Motor neuron (in vitro differentiated cells): ENCODE results near the gene METTL26. TPM values are rescaled to one million over a fixed set of nuclear protein-coding genes. Genes with fewer than 3 reads are reported as not detected.

ENCODE experiments used
- ATAC-seq, 8 experiments: fragments of 200-7000 bp; cut with Tn5 transposase; replicated peaks in 6 of 8; 2 replicates each; pipeline ENCODE4 v1.8.0; 2021; ENCODE audit warnings: mild to moderate bottlenecking in 8 of 8, moderate library complexity in 8 of 8
- H3K27ac ChIP-seq, 2 donors: fragments of 250-450 bp; sonication (Bioruptor Pico); 2 replicates each; pipeline ENCODE4 v1.9.0; 2021; ENCODE audit warnings: antibody characterized with exemption in 2 of 2, mild to moderate bottlenecking in 2 of 2, moderate library complexity in 1 of 2
- H3K4me1 ChIP-seq, 2 donors: fragments of 250-450 bp; sonication (Bioruptor Pico); replicated peaks in 1 of 2; 2 replicates each; pipeline ENCODE4 v1.6.1; 2021; ENCODE audit warnings: antibody characterized with exemption in 2 of 2, mild to moderate bottlenecking in 2 of 2, moderate library complexity in 1 of 2
- H3K4me3 ChIP-seq, 5 donors: fragments of 250-450 bp; sonication (Bioruptor Pico); 2 replicates each; pipeline ENCODE4 v1.9.0; 2021; ENCODE audit warnings: antibody characterized with exemption in 5 of 5, mild to moderate bottlenecking in 5 of 5, moderate library complexity in 4 of 5
- WGBS, 10 experiments: fragments of 450-650 bp; shearing (Covaris generic); methylation state at CpG; one replicate each; pipeline ENCODE4 v1.0.0; 2022; 5-methylcytosine and 5-hydroxymethylcytosine counted together
- in situ Hi-C, 9 experiments: fragments of 400-800 bp; cut with MboI; loops; one replicate each; pipeline ENCODE4 v1.15.0; 2021; ENCODE audit warnings: low sequenced_read_pairs in 9 of 9, low pct_unique_long_range_greater_than_20kb in 2 of 9; ENCODE audit not compliant: unreplicated experiment in 9 of 9
- total RNA-seq, 8 experiments: library from RNA; unstranded; fragments of 300-600 nt; gene quantifications; 2 replicates each; pipeline versions ENCODE4 v1.2.3 to v1.2.4, GENCODE V29; 2022

The METTL26 gene
- total RNA-seq, 8 experiments from 2014 or later, result 52.5 to 97.9 (median 66.7) TPM

- H3K4me1 ChIP-seq, result peaks cover 34 to 36% of the 10 kb centered on the region in 2 donors
- in situ Hi-C loops, result no loop called here
- peak overlapping the region; percentile 97 to 98 for H3K27ac ChIP-seq
- H3K4me3 ChIP-seq, result peak overlapping the region; percentile 37 to 92 (median 44)
- WGBS, 10 experiments, result 90 to 92% methylated on average over 2 to 4 of the region's 52 CpGs; no CpG with 5 or more reads in 8 of the 10 experiments
- peak; percentile 3 to 68 (median 56) for ATAC-seq
These were observed 43.0 kb upstream of the METTL26 start for GRCh38 chr16:678858-679813.

GRCh38 chr16:678209-678857 is 42.2 kb upstream of the METTL26 start:
- Histone ChIP-seq H3K4me3 (no peak overlapping the region), H3K27ac (peak overlapping the region; percentile 97 to 98), H3K4me1 (peaks cover 32 to 34% of the 10 kb centered on the region in 2 donors)
- 20% methylated on average over 3 of the region's 21 CpGs; no CpG with 5 or more reads in 9 of the 10 experiments for WGBS, 10 experiments
- in situ Hi-C loops, result no loop called here
- ATAC-seq, result no peak

DNA sequence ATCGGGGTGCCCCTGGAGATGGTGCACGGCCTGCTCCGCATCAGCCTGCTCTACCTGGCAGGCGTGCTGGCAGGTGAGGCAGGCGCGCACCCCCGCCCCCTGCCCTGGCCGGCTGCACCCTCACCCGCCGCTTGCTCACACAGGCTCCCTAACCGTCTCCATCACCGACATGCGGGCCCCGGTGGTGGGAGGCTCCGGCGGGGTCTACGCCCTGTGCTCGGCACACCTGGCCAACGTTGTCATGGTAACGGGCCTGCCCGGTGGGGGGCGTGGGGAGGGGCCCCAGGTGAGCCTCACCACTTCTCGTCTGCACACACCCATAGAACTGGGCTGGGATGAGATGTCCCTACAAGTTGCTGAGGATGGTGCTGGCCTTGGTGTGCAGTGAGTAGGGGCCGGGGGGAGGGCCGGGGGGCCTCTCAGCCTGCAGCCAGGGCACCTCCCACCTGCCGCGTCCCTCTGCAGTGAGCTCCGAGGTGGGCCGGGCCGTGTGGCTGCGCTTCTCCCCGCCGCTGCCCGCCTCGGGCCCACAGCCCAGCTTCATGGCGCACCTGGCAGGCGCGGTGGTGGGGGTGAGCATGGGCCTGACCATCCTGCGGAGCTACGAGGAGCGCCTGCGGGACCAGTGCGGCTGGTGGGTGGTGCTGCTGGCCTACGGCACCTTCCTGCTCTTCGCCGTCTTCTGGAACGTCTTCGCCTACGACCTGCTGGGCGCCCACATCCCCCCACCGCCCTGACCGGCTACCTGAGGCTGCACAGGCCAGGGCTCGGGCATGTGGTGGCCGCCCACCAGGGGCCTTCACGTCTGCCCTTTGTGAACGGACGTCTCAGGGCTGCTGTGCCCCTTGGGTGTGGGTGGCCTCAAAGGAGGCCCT is 41.4 kb upstream of the METTL26 start:
- no peak overlapping the region for H3K4me3 ChIP-seq
- in situ Hi-C loops, result no loop called here
- WGBS, 10 experiments, result 85% methylated on average over 5 of the region's 57 CpGs; no CpG with 5 or more reads in 9 of the 10 experiments

DNA sequence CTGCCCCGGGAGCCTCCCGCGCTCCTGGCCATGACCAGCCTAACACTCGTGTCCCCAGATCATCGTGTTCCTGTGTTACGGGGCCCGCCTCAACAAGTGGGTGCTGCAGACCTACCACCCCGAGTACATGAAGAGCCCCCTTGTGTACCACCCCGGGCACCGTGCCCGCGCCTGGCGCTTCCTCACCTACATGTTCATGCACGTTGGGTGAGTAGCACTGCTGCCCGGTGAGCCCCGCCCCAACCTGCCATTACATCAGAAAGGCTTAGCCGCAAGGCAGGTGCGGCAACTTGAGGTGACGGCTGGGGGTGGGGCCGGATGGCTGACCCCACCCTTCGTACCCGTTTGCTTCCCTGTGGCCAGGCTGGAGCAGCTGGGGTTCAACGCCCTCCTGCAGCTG is 40.8 kb upstream of the METTL26 start:
- Histone ChIP-seq H3K4me1 (peaks cover 25 to 31% of the 10 kb centered on the region in 2 donors), H3K4me3 (no peak overlapping the region), H3K27ac (no peak overlapping the region)
- in situ Hi-C loops, result no loop called here
- no peak for ATAC-seq
- WGBS, 10 experiments, result 70 to 96% methylated on average over 2 to 13 of the region's 23 CpGs; no CpG with 5 or more reads in 8 of the 10 experiments

More for the DNA sequence above, 41.4 kb upstream of the METTL26 start:
- Histone ChIP-seq H3K27ac (no peak overlapping the region), H3K4me1 (peaks cover 25 to 31% of the 10 kb centered on the region in 2 donors)
- ATAC-seq, result no peak

DNA sequence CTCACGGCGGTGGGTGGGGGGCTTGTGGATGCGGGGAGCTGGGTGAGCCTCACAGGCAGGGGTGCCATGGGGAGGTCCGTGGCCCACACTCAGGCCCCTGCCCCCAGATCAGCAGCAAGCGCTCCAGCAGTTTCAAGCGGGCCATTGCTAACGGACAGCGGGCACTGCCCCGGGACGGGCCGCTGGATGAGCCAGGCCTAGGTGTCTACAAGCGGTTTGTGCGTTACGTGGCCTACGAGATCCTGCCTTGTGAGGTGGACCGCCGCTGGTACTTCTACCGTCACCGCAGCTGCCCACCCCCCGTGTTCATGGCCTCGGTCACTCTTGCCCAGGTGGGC is 40.4 kb upstream of the METTL26 start:
- no CpG with 5 or more reads among the region's 21 CpGs for WGBS, 10 experiments
- peak overlapping the region in 1 of 5 donors; percentile 41 for H3K4me3 ChIP-seq
- in situ Hi-C loops, result no loop called here
- H3K27ac ChIP-seq, result no peak overlapping the region
- no peak for ATAC-seq
- H3K4me1 ChIP-seq, result peaks cover 22 to 28% of the 10 kb centered on the region in 2 donors

- 55 to 83% methylated on average over 4 to 6 of the region's 25 CpGs; no CpG with 5 or more reads in 8 of the 10 experiments for WGBS, 10 experiments
- Histone ChIP-seq H3K27ac (peak overlapping the region in 1 of 2 donors; percentile 82), H3K4me1 (peaks cover 17 to 22% of the 10 kb centered on the region in 2 donors), H3K4me3 (peak overlapping the region; percentile 15 to 41 (median 27))
- in situ Hi-C loops, result no loop called here
- peak in 1 of 8 experiments; percentile 1 for ATAC-seq
These were observed 39.9 kb upstream of the METTL26 start for GRCh38 chr16:675884-676564.

DNA sequence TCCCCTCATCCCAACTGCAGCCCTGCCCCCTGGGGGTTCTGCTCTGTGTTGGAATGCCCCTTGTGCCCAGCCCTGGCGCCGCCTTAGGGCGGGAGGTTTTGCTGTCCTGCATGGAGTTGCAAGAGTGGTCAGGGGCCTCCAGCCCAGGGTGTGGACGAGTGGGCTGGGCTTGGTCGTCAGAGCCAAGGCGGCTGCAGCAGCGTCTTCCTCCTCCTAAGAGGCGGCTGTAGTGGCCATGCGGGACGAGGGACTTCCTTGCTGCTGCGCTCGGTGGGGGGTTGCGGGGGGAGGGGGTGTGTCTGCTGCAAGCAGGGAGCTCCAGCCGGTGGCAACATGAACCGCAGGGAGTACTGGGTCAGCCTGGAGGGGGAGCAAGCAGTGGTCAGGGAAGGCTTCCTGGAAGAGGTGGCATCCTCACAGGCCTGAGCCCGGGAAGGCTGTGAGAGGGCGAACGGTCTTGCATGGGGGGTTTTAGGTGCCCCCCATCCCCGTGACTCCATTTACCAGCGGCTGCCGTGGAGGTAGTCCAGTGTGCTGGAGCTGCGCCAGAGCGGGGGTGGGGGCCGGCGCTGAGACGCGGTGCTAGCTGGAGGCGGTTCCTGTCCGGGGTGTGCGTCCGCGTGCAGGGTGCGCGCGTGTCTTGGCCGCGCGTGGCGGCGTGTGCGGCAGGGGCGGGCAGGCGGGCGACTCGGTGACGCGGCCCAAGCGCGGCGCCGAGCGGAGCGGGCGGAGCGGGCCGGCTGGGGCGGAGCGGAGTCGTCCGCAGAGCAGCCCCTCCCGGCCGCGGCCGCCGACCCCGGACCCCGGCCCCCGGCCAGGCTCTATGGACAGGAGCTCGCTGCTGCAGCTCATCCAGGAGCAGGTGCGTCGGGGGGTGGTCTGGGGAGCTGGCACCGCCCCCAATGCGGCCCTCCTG is 39.1 kb upstream of the METTL26 start, which contains the start of gene RHBDL1:
Gene RHBDL1, plus strand, starts transcription at position 704 of the 916 bp plus-strand sequence. Its CDS starts 120 bp downstream, at position 824.
- H3K27ac ChIP-seq, result peak within 1 kb of the TSS in 1 of 2 donors; percentile 82
- in situ Hi-C loops, result no loop called here
- WGBS, 10 experiments, result 0% methylated on average over 2 to 4 of the region's 73 CpGs; no CpG with 5 or more reads in 7 of the 10 experiments
- peaks cover 16 to 20% of the 10 kb centered on the region in 2 donors for H3K4me1 ChIP-seq
- peak within 1 kb of the TSS; percentile 15 to 41 (median 27) for H3K4me3 ChIP-seq
- peak; percentile 4 to 47 (median 32) for ATAC-seq

GRCh38 chr16:674214-674881 is 38.2 kb upstream of the METTL26 start:
- Histone ChIP-seq H3K4me3 (no peak overlapping the region), H3K27ac (no peak overlapping the region), H3K4me1 (peaks cover 16 to 19% of the 10 kb centered on the region in 2 donors)
- in situ Hi-C loops, result no loop called here
- ATAC-seq, result no peak
- 80 to 100% (median 100%) methylated on average over 1 of the region's 22 CpGs; no CpG with 5 or more reads in 7 of the 10 experiments for WGBS, 10 experiments

- in situ Hi-C loops, result no loop called here
- peaks cover 15 to 17% of the 10 kb centered on the region in 2 donors for H3K4me1 ChIP-seq
- H3K27ac ChIP-seq, result no peak overlapping the region
- no peak for ATAC-seq
- no peak overlapping the region for H3K4me3 ChIP-seq
- 100% methylated on average over 1 of the region's 18 CpGs; no CpG with 5 or more reads in 9 of the 10 experiments for WGBS, 10 experiments
These were observed 37.4 kb upstream of the METTL26 start for GRCh38 chr16:673399-673991.

DNA sequence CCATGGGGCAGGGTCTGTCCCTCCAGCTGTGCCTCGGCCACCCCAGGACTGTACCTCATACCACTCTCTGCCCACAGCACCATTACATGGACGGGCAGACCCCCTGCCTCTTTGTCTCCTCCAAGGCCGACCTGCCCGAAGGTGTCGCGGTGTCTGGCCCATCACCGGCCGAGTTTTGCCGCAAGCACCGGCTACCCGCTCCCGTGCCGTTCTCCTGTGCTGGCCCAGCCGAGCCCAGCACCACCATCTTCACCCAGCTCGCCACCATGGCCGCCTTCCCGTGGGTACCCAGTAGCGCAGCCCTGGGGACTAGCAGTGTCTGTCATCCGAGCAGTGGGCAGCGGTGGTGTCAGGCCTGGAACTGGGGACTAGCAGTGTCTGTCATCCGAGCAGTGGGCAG is 36.7 kb upstream of the METTL26 start:
- no peak overlapping the region for H3K4me3 ChIP-seq
- no peak overlapping the region for H3K27ac ChIP-seq
- 80 to 100% (median 99%) methylated on average over 1 to 11 of the region's 21 CpGs; no CpG with 5 or more reads in 6 of the 10 experiments for WGBS, 10 experiments

More for the DNA sequence above, 36.7 kb upstream of the METTL26 start:
- H3K4me1 ChIP-seq, result peaks cover 15% of the 10 kb centered on the region in 2 donors
- in situ Hi-C loops, result no loop called here
- no peak for ATAC-seq
